Adipocyte (in vitro differentiated cells): ENCODE data around the gene DAPK1.

Experiments
- DNase-seq: peaks from one replicate; pipeline ENCODE4 v3.0.0-alpha.2; 2015; ENCODE audit warnings: low read depth
- H3K27me3 ChIP-seq: replicated peaks from 2 replicates; pipeline ENCODE4 v1.7.0; 2013; ENCODE audit warnings: mild to moderate bottlenecking, low read length, moderate library complexity; ENCODE audit not compliant: control insufficient read depth, insufficient read depth
- H3K36me3 ChIP-seq: 2 replicates; pipeline ENCODE4 v1.7.0; 2013; ENCODE audit warnings: low read length, mild to moderate bottlenecking, moderate library complexity; ENCODE audit not compliant: control insufficient read depth, insufficient read depth, severe bottlenecking
- H3K4me1 ChIP-seq: 2 replicates; pipeline ENCODE4 v1.7.0; 2013; ENCODE audit warnings: mild to moderate bottlenecking, low read length, moderate library complexity; ENCODE audit not compliant: control insufficient read depth, insufficient read depth
- H3K4me3 ChIP-seq: 2 replicates; pipeline ENCODE4 v1.7.0; 2013; ENCODE audit warnings: mild to moderate bottlenecking, low read length, moderate library complexity
- H3K9ac ChIP-seq: 2 replicates; pipeline ENCODE4 v1.7.0; 2013; ENCODE audit warnings: mild to moderate bottlenecking, low read length, moderate library complexity
- H3K9me3 ChIP-seq: 2 replicates; pipeline ENCODE4 v1.7.0; 2013; ENCODE audit warnings: mild to moderate bottlenecking, low read length, moderate library complexity; ENCODE audit not compliant: control insufficient read depth

Gene DAPK1

GRCh38 chr9:87685871-87686519 is 188.3 kb downstream of the DAPK1 start:
- Histone ChIP-seq H3K27me3 (no peaks in the 10 kb centered on the region), H3K36me3 (peaks cover 10% of the 10 kb centered on the region)
- no peak for DNase-seq

GRCh38 chr9:87686520-87687090 is 188.9 kb downstream of the DAPK1 start:
- DNase-seq = no peak
- no peak overlapping the region for H3K9ac ChIP-seq
- H3K4me3 ChIP-seq = no peak overlapping the region
- H3K27me3 ChIP-seq = no peaks in the 10 kb centered on the region
- H3K9me3 ChIP-seq = no peaks in the 10 kb centered on the region
- H3K36me3 ChIP-seq = peaks cover 9% of the 10 kb centered on the region
- peaks cover 16% of the 10 kb centered on the region for H3K4me1 ChIP-seq

More at GRCh38 chr9:87685871-87686519, 188.3 kb downstream of the DAPK1 start:
- H3K4me3 ChIP-seq = no peak overlapping the region
- H3K9ac ChIP-seq = no peak overlapping the region
- H3K4me1 ChIP-seq = peaks cover 16% of the 10 kb centered on the region
- no peaks in the 10 kb centered on the region for H3K9me3 ChIP-seq

- peaks cover 3% of the 10 kb centered on the region for H3K9me3 ChIP-seq
- H3K4me1 ChIP-seq = peaks cover 16% of the 10 kb centered on the region
- H3K27me3 ChIP-seq = no peaks in the 10 kb centered on the region
- peaks cover 3% of the 10 kb centered on the region for H3K36me3 ChIP-seq
- no peak overlapping the region for H3K4me3 ChIP-seq
- no peak for DNase-seq
- no peak overlapping the region for H3K9ac ChIP-seq
Measured at GRCh38 chr9:87687207-87687606, 189.5 kb downstream of the DAPK1 start.

GRCh38 chr9:87694236-87694755 is 196.6 kb downstream of the DAPK1 start:
- peaks cover 14% of the 10 kb centered on the region for H3K36me3 ChIP-seq
- H3K9me3 ChIP-seq = peaks cover 8% of the 10 kb centered on the region

GRCh38 chr9:87695523-87695922 is 197.9 kb downstream of the DAPK1 start:
- Histone ChIP-seq H3K4me3 (no peak overlapping the region), H3K36me3 (peaks cover 14% of the 10 kb centered on the region), H3K9ac (no peak overlapping the region), H3K27me3 (no peaks in the 10 kb centered on the region), H3K9me3 (peaks cover 8% of the 10 kb centered on the region), H3K4me1 (no peaks in the 10 kb centered on the region)
- no peak for DNase-seq

More at GRCh38 chr9:87694236-87694755, 196.6 kb downstream of the DAPK1 start:
- Histone ChIP-seq H3K27me3 (no peaks in the 10 kb centered on the region), H3K4me1 (no peaks in the 10 kb centered on the region), H3K9ac (no peak overlapping the region), H3K4me3 (no peak overlapping the region)
- no peak for DNase-seq

GRCh38 chr9:87696641-87697040 is 199.0 kb downstream of the DAPK1 start:
- Histone ChIP-seq H3K4me3 (no peak overlapping the region), H3K4me1 (no peaks in the 10 kb centered on the region), H3K27me3 (no peaks in the 10 kb centered on the region), H3K9me3 (peaks cover 8% of the 10 kb centered on the region), H3K36me3 (peaks cover 14% of the 10 kb centered on the region), H3K9ac (no peak overlapping the region)
- no peak for DNase-seq

GRCh38 chr9:87698069-87698809 is 200.6 kb downstream of the DAPK1 start:
- DNase-seq = no peak
- H3K9ac ChIP-seq = no peak overlapping the region
- H3K4me1 ChIP-seq = no peaks in the 10 kb centered on the region
- H3K9me3 ChIP-seq = no peaks in the 10 kb centered on the region
- peaks cover 19% of the 10 kb centered on the region for H3K36me3 ChIP-seq
- no peaks in the 10 kb centered on the region for H3K27me3 ChIP-seq
- no peak overlapping the region for H3K4me3 ChIP-seq

- no peak for DNase-seq
Measured at GRCh38 chr9:87699835-87700234, 202.2 kb downstream of the DAPK1 start.

GRCh38 chr9:87701491-87701890 is 203.8 kb downstream of the DAPK1 start:
- no peaks in the 10 kb centered on the region for H3K4me1 ChIP-seq
- no peak overlapping the region for H3K4me3 ChIP-seq
- no peak overlapping the region for H3K9ac ChIP-seq
- H3K27me3 ChIP-seq = no peaks in the 10 kb centered on the region
- peaks cover 23% of the 10 kb centered on the region for H3K36me3 ChIP-seq
- no peaks in the 10 kb centered on the region for H3K9me3 ChIP-seq
- DNase-seq = no peak

More at GRCh38 chr9:87699835-87700234, 202.2 kb downstream of the DAPK1 start:
- H3K9me3 ChIP-seq = no peaks in the 10 kb centered on the region
- no peaks in the 10 kb centered on the region for H3K27me3 ChIP-seq
- H3K9ac ChIP-seq = no peak overlapping the region
- no peak overlapping the region for H3K4me3 ChIP-seq
- no peaks in the 10 kb centered on the region for H3K4me1 ChIP-seq
- H3K36me3 ChIP-seq = peaks cover 20% of the 10 kb centered on the region

- peak; percentile 48 for DNase-seq
- no peaks in the 10 kb centered on the region for H3K9me3 ChIP-seq
- H3K27me3 ChIP-seq = no peaks in the 10 kb centered on the region
- peaks cover 28% of the 10 kb centered on the region for H3K36me3 ChIP-seq
- H3K4me1 ChIP-seq = no peaks in the 10 kb centered on the region
- no peak overlapping the region for H3K9ac ChIP-seq
- no peak overlapping the region for H3K4me3 ChIP-seq
Measured at GRCh38 chr9:87701931-87702421, 204.3 kb downstream of the DAPK1 start.

- Histone ChIP-seq H3K4me1 (no peaks in the 10 kb centered on the region), H3K4me3 (no peak overlapping the region), H3K9ac (no peak overlapping the region), H3K27me3 (no peaks in the 10 kb centered on the region), H3K9me3 (no peaks in the 10 kb centered on the region), H3K36me3 (peaks cover 27% of the 10 kb centered on the region)
- DNase-seq = no peak
Measured at GRCh38 chr9:87702921-87703320, 205.3 kb downstream of the DAPK1 start.
